ENCODE measurements around the gene AKAP9. TPM values are rescaled to one million over a fixed set of nuclear protein-coding genes. Genes with fewer than 3 reads are reported as not detected.

AKAP9 gene
- total and polyA plus RNA-seq, 9 of the 15 experiments (the other 6 are each of a cell fraction or from before 2014, with no cell fraction given): 25.5 to 80.9 (median 46.3) TPM

- TF ChIP-seq, protein P1, sequence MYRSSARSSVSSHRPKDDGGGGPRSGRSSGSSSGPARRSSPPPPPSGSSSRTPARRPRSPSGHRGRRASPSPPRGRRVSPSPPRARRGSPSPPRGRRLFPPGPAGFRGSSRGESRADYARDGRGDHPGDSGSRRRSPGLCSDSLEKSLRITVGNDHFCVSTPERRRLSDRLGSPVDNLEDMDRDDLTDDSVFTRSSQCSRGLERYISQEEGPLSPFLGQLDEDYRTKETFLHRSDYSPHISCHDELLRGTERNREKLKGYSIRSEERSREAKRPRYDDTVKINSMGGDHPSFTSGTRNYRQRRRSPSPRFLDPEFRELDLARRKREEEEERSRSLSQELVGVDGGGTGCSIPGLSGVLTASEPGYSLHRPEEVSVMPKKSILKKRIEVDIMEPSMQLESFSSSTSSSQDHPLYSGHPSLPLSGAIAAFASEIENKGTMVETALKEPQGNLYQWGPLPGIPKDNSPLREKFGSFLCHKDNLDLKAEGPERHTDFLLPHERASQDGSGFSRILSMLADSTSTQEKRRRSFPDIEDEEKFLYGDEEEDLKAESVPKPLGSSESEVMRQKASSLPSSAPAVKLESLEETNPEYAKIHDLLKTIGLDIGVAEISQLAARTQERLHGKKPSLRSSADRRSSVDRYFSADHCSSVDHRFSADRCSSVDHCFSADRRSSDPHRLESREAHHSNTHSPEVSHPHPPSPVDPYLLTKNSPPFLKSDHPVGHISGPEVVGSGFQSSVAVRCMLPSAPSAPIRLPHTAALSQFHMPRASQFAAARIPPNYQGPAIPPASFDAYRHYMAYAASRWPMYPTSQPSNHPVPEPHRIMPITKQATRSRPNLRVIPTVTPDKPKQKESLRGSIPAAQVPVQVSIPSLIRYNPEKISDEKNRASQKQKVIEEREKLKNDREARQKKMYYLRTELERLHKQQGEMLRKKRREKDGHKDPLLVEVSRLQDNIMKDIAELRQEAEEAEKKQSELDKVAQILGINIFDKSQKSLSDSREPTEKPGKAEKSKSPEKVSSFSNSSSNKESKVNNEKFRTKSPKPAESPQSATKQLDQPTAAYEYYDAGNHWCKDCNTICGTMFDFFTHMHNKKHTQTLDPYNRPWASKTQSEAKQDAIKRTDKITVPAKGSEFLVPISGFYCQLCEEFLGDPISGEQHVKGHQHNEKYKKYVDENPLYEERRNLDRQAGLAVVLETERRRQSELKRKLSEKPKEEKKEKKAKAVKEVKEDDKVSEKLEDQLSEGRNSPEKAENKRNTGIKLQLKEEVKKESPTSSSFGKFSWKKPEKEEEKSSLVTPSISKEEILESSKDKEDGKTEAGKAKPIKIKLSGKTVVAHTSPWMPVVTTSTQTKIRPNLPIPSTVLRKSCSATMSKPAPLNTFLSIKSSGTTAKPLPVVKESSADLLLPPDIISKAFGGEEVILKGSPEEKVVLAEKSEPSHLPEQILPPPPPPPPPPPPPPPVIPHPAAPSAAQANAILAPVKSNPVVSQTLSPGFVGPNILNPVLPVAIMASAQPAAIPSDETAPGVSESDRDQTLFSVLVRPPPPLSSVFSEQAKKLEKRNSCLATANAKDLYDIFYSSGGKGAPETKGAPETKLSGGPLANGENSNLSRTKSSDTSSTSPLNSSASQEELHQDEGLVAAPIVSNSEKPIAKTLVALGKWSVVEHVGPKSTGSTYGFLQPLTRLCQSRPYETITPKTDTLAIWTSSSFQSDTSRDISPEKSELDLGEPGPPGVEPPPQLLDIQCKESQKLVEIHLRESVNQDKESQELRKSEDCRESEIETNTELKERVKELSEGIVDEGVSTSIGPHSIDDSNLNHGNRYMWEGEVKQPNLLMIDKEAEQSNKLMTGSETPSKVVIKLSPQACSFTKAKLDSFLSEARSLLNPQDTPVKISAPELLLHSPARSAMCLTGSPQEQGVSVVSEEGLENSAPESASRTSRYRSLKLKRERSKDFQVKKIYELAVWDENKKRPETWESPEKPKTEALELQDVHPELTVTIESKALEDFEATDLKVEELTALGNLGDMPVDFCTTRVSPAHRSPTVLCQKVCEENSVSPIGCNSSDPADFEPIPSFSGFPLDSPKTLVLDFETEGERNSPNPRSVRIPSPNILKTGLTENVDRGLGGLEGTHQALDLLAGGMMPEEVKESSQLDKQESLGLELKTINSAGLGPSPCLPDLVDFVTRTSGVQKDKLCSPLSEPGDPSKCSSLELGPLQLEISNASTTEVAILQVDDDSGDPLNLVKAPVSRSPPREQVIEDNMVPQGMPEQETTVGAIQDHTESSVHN (IDR thresholded peaks at IDR 0.05; ENCODE audit: borderline replicate concordance in 1 of 2, low read depth in 1 of 2): peak in 1 of 2 experiments; percentile 36; a peak in 1 of 4 replicates
- TF ChIP-seq MCM2 (IDR thresholded peaks at IDR 0.05; ENCODE audit: low read depth) (0 out of 2 replicates have a peak, but pooled peaks have one; percentile 30), BDP1 (IDR thresholded peaks at IDR 0.05; ENCODE audit: insufficient read depth, insufficient read length) (no peak), POLR3A (IDR thresholded peaks at IDR 0.05; ENCODE audit: borderline replicate concordance, extremely low read depth, insufficient read depth, insufficient read length) (no peak), MEF2A (IDR thresholded peaks at IDR 0.05; ENCODE audit: control insufficient read depth, low read depth, low read length) (no peak), ZNF354B (CRISPR knock-in tag; IDR thresholded peaks at IDR 0.05) (no peak), MCM5 (IDR thresholded peaks at IDR 0.05; ENCODE audit: low read depth) (no peak), HCFC1 (IDR thresholded peaks at IDR 0.05; ENCODE audit: low read depth, low read length) (peak; percentile 59), ZNF583 (CRISPR knock-in tag; IDR thresholded peaks at IDR 0.05) (0 out of 2 replicates have a peak, but pooled peaks have one; percentile 39), NFYB (IDR thresholded peaks at IDR 0.05; ENCODE audit: extremely low read depth, insufficient read length) (no peak), LCOR (CRISPR knock-in tag; IDR thresholded peaks at IDR 0.05) (0 out of 2 replicates have a peak, but pooled peaks have one; percentile 75), CCNT2 (IDR thresholded peaks at IDR 0.05; ENCODE audit: borderline replicate concordance, extremely low read depth, insufficient read length, low read depth, low read length) (peak; percentile 95), SIRT6 (IDR thresholded peaks at IDR 0.05; ENCODE audit: low read depth, low read length) (no peak), DPF2 (IDR thresholded peaks at IDR 0.05) (peak; percentile 72), PHF21A (IDR thresholded peaks at IDR 0.05; ENCODE audit: borderline replicate concordance, low read depth) (peak; percentile 96)
- TF ChIP-seq, protein P2, sequence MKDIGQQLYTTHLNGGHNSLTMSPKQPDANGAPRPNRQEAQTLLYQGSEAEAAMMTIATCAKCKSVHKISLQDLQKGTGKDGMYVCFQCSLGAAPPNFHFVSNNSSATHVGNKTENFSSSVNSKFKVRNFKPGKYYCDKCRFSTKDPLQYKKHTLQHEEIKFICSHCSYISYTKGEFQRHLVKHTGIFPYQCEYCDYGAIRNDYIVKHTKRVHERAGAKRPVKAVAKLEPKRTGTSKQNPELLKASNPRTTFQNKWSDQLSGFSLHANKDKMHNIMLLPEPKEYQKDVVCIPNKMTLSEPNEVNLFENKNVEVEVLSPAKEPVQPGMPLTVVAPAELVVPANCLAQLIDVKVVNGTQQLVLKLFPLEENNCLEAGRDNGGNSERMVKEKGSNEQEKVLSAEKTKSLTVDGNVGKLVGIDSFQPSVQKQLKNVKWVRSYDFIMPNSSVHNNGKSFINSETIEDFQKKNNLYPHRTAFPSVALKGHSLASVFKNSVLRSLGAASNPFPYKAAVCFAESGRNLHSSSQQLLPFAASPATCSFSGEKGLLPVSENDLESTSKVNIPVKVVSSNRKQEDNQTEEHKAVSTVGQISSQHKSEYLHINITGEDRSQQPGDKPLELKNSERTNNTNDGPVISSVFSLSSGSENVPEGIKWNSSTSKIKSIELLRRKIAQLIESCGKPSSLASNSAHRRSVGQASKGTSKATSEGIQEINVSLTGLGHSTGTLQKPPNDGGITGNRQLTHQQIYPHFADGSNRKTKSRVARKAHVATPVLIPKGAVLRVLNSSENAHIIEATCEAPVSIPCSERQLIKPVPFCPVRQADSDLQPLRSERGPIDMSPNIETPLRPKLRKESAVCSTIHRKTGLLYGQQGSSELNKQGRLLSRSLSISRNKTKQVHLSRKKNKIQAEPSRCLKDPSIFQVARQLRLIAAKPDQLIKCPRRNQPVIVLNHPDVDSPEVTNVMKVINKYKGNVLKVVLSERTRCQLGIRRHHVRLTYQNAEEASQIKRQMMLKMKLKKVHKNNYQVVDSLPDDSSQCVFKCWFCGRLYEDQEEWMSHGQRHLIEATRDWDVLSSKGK (CRISPR knock-in tag; IDR thresholded peaks at IDR 0.05): no peak
Measured at GRCh38 chr7:92134271-92135051, 193.8 kb downstream of the AKAP9 start, which contains the start of gene CYP51A1 (continued).
